Thoracic aorta (tissue), 2 donors: ENCODE data around the gene ABHD8. TPM values are rescaled to one million over a fixed set of nuclear protein-coding genes. Genes with fewer than 3 reads are reported as not detected.

Experiments
- ATAC-seq: fragments of 150-250 bp; one replicate; pipeline ENCODE4 v1.8.0; 2017; ENCODE audit warnings: low read depth; ENCODE audit not compliant: insufficient number of reproducible peaks, low FRiP score
- DNase-seq: peaks from one replicate; pipeline ENCODE4 v3.0.0-alpha.2; 2020; ENCODE audit warnings: low spot score
- H3K27ac ChIP-seq, 2 donors: fragments of 200-600 bp; sonication (generic); 1 replicate in 1 of 2; 2 replicates in 1 of 2; pipeline ENCODE4 v1.5.1; 2016; ENCODE audit warnings: mild to moderate bottlenecking in 2 of 2, moderate library complexity in 2 of 2
- H3K27me3 ChIP-seq: fragments of 200-600 bp; sonication (generic); replicated peaks from 2 replicates; pipeline ENCODE4 v1.6.0; 2016; ENCODE audit warnings: mild to moderate bottlenecking; ENCODE audit not compliant: insufficient read depth
- H3K36me3 ChIP-seq: fragments of 200-600 bp; sonication (generic); one replicate; pipeline ENCODE4 v1.5.1; 2016
- H3K4me1 ChIP-seq, 2 donors: fragments of 200-600 bp; sonication (generic); 1 replicate in 1 of 2; 2 replicates in 1 of 2; pipeline versions ENCODE4 v1.5.1 to v1.6.0; 2016; ENCODE audit warnings: low read depth in 2 of 2, mild to moderate bottlenecking in 1 of 2; ENCODE audit not compliant: control insufficient read depth in 1 of 2
- H3K4me3 ChIP-seq: fragments of 200-600 bp; sonication (generic); 2 replicates; pipeline ENCODE4 v1.5.1; 2016; ENCODE audit warnings: mild to moderate bottlenecking
- H3K9me3 ChIP-seq: fragments of 200-600 bp; sonication (generic); 2 replicates; pipeline ENCODE4 v1.5.1; 2016
- total RNA-seq, 2 donors: library from RNA; depleted of rRNA; stranded (reverse); fragments of >200 nt; gene quantifications; one replicate each; pipeline versions ENCODE4 v1.1.0 to v1.2.3, GENCODE V29; 2016
- TF ChIP-seq, protein P1 (sequence below): fragments of 200-600 bp; sonication (generic); IDR thresholded peaks from one replicate; pipeline ENCODE4 v1.5.1; 2019; ENCODE audit warnings: antibody characterized with exemption

ABHD8 gene
- total RNA-seq, 2 donors from 2014 or later, result 9.8 to 24.0 TPM

- TF ChIP-seq, protein P1, sequence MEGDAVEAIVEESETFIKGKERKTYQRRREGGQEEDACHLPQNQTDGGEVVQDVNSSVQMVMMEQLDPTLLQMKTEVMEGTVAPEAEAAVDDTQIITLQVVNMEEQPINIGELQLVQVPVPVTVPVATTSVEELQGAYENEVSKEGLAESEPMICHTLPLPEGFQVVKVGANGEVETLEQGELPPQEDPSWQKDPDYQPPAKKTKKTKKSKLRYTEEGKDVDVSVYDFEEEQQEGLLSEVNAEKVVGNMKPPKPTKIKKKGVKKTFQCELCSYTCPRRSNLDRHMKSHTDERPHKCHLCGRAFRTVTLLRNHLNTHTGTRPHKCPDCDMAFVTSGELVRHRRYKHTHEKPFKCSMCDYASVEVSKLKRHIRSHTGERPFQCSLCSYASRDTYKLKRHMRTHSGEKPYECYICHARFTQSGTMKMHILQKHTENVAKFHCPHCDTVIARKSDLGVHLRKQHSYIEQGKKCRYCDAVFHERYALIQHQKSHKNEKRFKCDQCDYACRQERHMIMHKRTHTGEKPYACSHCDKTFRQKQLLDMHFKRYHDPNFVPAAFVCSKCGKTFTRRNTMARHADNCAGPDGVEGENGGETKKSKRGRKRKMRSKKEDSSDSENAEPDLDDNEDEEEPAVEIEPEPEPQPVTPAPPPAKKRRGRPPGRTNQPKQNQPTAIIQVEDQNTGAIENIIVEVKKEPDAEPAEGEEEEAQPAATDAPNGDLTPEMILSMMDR, result no peak
- Histone ChIP-seq H3K27me3 (no peaks in the 10 kb centered on the region), H3K4me1 (peaks cover 17 to 41% of the 10 kb centered on the region in 2 donors), H3K4me3 (no peak overlapping the region), H3K27ac (peak overlapping the region in 1 of 2 donors; percentile 28), H3K9me3 (no peaks in the 10 kb centered on the region), H3K36me3 (peaks cover 10% of the 10 kb centered on the region)
- DNase-seq (no peak), ATAC-seq (no peak)
These were observed 23.4 kb upstream of the ABHD8 start for GRCh38 chr19:17326595-17326966.

GRCh38 chr19:17325881-17326594, 22.8 kb upstream of the ABHD8 start:
- DNase-seq (peak; percentile 68), ATAC-seq (no peak)
- peaks cover 17 to 41% of the 10 kb centered on the region in 2 donors for H3K4me1 ChIP-seq
- no peaks in the 10 kb centered on the region for H3K27me3 ChIP-seq
- H3K4me3 ChIP-seq, result no peak overlapping the region
- TF ChIP-seq, protein P1, result no peak
- peak overlapping the region in 1 of 2 donors; percentile 28 for H3K27ac ChIP-seq
- H3K9me3 ChIP-seq, result no peaks in the 10 kb centered on the region
- peaks cover 10% of the 10 kb centered on the region for H3K36me3 ChIP-seq

GRCh38 chr19:17325133-17325532, 21.9 kb upstream of the ABHD8 start:
- TF ChIP-seq, protein P1, result no peak
- H3K4me3 ChIP-seq, result no peak overlapping the region
- no peaks in the 10 kb centered on the region for H3K9me3 ChIP-seq
- peaks cover 17 to 41% of the 10 kb centered on the region in 2 donors for H3K4me1 ChIP-seq
- H3K27ac ChIP-seq, result no peak overlapping the region
- DNase-seq (no peak), ATAC-seq (no peak)
- no peaks in the 10 kb centered on the region for H3K27me3 ChIP-seq
- H3K36me3 ChIP-seq, result peaks cover 13% of the 10 kb centered on the region

DNA sequence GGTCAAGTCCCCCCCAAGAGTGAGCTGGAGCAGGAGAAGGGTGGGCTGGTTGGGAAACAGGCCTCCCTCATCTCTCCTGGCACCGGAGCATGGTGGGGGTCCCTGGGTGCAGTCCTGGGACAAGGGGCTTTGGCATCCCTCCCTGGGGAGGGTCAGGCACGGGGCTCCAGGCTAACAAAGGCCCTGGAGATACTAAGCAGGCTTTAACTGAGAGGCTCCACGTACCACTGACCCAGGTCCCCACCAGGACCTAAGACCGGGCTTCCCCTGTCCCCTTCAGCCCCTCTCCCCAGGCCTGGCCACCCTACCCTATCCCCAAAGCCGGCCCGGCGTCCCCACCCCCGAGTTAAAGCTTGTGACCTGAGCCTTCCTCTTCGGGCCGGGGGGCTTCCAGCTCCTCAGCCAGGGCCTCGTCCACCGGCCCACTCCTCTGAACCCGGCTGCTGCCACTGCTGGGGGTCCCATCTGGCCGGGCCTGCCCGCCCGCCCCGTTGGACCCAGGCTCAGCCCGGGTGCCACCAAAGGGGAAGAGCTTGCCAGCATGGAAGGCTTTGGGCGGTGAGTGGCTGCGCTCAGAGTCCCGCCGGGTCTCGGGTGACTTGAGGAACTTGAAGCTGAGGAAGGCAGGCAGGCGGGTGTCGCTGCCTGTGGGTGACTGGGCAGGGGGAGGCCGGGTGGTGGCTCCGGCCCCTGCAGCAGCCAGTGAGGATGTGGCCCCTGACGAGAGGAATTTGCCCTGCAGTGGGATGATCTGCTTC, 21.3 kb upstream of the ABHD8 start:
- ATAC-seq (no peak), DNase-seq (no peak)
- Histone ChIP-seq H3K4me3 (no peak overlapping the region), H3K4me1 (peaks cover 17 to 41% of the 10 kb centered on the region in 2 donors), H3K9me3 (no peaks in the 10 kb centered on the region), H3K36me3 (peaks cover 16% of the 10 kb centered on the region), H3K27me3 (no peaks in the 10 kb centered on the region), H3K27ac (no peak overlapping the region)
- TF ChIP-seq, protein P1, result no peak

DNA sequence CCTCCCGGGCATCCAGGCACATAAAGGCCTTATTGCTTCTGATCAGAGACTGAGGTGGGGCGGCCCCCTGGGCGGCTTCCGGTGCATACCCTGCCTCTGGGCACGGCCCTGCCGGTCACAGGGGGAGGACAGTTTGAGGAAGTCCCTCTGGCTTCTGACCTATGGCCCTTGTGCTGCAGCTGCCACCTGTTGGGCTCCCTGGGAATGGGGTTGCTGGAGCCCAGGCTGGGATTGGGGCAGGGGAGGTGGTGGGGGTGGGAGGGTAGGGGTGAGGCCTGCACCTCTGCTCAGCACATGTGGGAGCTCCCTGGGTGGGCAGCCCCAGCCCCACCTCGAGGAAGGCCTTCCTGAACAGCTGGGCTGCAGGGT, 20.7 kb upstream of the ABHD8 start:
- no peak overlapping the region for H3K4me3 ChIP-seq
- TF ChIP-seq, protein P1, result no peak
- no peak overlapping the region for H3K27ac ChIP-seq
- DNase-seq (no peak), ATAC-seq (no peak)
- H3K27me3 ChIP-seq, result no peaks in the 10 kb centered on the region
- H3K36me3 ChIP-seq, result peaks cover 17% of the 10 kb centered on the region
- no peaks in the 10 kb centered on the region for H3K9me3 ChIP-seq
- peaks cover 17 to 41% of the 10 kb centered on the region in 2 donors for H3K4me1 ChIP-seq
